ENCODE results near the gene TMA16. TPM values are rescaled to one million over a fixed set of nuclear protein-coding genes. Genes with fewer than 3 reads are reported as not detected.
"Not testable (repeated sequence)": the region's sequence is repeated elsewhere in the genome, so short reads cannot be mapped to it uniquely, and the experiment has no call there.

TMA16 gene
- total RNA-seq, 1 experiment from 2014 or later = 41.0 TPM

DNA sequence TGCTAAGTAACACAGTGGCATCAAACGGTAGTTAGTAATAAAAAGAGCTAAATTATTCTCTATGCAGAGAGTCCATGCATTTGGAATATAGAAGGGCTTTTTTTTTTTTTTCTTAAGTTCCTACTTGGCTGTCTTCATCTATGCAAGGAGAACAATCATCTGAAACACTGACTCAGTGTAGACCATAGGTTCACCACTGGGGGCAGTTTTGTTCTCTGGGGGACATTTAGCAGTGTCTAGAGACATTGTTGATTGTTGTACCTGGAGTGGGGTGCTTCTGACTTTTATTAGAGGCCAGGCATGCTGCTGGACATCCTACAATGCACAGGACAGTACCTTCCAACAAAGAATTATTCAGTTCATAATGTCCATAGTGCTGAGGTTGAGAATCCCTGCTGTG, 41.2 kb downstream of the TMA16 start:
- no peak overlapping the region for H3K4me3 ChIP-seq
- no peak overlapping the region for H3K27ac ChIP-seq
- no peaks in the 10 kb centered on the region for H3K9me3 ChIP-seq (replicated peaks)
- H3K36me3 ChIP-seq = no peaks in the 10 kb centered on the region
- no peak for DNase-seq (ENCODE audit: low read depth in 1 of 2, low spot score in 2 of 2)
- peaks cover 3% of the 10 kb centered on the region for H3K4me1 ChIP-seq (replicated peaks)
- H3K27me3 ChIP-seq (replicated peaks) = no peaks in the 10 kb centered on the region

DNA sequence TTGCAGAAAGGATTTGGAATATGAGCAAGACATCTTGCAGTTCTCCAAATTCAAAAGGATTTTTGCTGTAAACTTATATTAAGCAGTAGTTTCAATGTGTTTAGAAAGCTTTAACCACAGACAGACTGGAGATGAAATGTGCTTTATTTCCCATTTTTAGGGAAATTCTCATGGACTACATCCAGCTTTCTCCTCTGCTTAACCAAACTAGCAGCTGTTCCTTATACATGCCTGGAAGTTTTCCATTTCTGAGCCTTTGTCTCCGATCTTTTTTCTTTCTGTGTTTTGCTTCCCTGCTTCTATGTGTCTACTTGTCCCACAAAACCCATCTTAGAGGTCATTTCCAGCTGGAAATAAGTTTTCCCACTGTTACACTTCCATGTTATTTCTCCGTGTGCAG, 41.6 kb downstream of the TMA16 start:
- Histone ChIP-seq H3K27me3 (replicated peaks) (no peaks in the 10 kb centered on the region), H3K4me3 (no peak overlapping the region), H3K9me3 (replicated peaks) (no peaks in the 10 kb centered on the region), H3K27ac (no peak overlapping the region), H3K36me3 (no peaks in the 10 kb centered on the region), H3K4me1 (replicated peaks) (peaks cover 7% of the 10 kb centered on the region)
- no peak for DNase-seq (ENCODE audit: low read depth in 1 of 2, low spot score in 2 of 2)

DNA sequence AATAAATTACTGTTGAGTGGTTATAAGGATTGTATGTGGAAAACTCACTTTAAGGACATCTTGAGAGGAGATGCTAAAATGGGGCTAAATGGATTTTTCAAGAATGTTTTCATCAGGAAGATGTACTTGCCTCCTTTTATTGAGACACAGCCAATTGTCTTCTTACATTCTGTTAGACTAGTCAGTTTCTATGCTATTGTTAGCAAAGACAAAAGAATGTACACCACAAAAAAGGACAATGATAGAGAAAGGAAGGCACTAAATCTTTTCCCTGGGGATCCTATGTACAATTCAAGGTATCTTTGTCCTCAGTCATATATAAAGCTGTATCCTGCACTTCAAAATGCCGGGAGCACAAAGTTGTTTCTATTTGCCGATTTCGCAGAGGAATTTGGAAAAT, 42.6 kb downstream of the TMA16 start:
- no peak for DNase-seq (ENCODE audit: low read depth in 1 of 2, low spot score in 2 of 2)
- Histone ChIP-seq H3K36me3 (no peaks in the 10 kb centered on the region), H3K27ac (no peak overlapping the region), H3K4me3 (no peak overlapping the region), H3K27me3 (replicated peaks) (no peaks in the 10 kb centered on the region), H3K4me1 (replicated peaks) (peaks cover 18% of the 10 kb centered on the region), H3K9me3 (replicated peaks) (no peaks in the 10 kb centered on the region)

DNA sequence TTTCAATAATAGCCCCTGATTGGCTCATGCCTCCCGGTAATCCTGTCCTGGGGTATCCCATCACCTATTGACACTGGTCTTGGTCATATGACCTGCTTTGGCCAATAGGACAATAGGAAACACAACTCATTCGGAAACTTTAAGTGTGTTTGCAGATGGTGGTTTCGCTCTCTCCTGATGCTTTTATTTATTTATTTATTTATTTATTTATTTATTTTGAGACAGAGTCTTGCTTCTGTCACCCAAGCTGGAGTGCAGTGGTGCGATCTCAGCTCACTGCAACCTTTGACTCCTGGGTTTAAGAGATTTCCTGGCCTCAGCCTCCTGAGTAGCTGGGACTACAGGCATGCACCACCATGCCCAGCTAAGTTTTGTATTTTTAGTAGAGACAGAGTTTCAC, 44.3 kb downstream of the TMA16 start:
- H3K36me3 ChIP-seq; H3K27me3 ChIP-seq (replicated peaks); H3K4me3 ChIP-seq; H3K27ac ChIP-seq; DNase-seq (ENCODE audit: low read depth in 1 of 2, low spot score in 2 of 2); H3K9me3 ChIP-seq (replicated peaks): not testable (repeated sequence)
- H3K4me1 ChIP-seq (replicated peaks) = peaks cover 24% of the 10 kb centered on the region

DNA sequence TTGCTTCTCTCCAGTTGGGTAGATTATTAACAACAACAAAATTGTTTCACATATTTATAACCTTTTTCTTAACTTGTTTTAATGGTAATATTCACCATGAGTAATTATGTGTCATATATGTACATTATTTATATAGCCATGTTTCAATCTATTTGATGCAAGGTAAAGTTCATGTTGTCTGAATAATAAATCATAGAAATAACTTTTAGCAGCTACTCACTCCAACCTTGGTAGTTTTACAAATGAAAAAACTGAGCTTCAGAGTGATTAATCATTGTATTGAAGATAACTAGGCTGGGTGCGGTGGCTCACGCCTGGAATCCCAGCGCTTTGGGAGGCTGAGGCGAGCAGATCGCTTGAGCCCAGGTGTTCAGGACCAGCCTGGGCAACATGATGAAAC, 46.0 kb downstream of the TMA16 start:
- Histone ChIP-seq H3K4me3 (no peak overlapping the region), H3K4me1 (replicated peaks) (peaks cover 24% of the 10 kb centered on the region), H3K9me3 (replicated peaks) (no peaks in the 10 kb centered on the region), H3K27ac (no peak overlapping the region), H3K36me3 (no peaks in the 10 kb centered on the region), H3K27me3 (replicated peaks) (no peaks in the 10 kb centered on the region)
- no peak for DNase-seq (ENCODE audit: low read depth in 1 of 2, low spot score in 2 of 2)

DNA sequence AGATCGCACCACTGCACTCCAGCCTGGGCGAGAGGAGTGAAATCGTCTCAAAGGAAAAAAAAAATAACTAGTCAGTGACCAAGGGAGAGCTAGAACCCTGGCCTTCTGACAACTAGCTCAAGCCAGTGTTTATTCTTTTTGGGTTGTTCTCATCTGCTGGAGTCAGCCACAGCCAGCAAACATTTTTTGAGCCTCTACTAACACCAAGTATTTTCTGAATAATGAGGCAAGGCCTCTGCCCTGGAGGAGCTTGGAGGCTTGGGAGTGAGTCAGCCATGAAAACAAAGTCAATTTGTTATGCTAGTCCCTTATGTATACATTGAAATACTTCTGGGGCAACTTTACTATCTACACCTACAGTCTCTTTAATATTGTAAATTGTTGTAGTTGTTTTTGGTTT, 46.5 kb downstream of the TMA16 start:
- H3K27ac ChIP-seq = no peak overlapping the region

DNA sequence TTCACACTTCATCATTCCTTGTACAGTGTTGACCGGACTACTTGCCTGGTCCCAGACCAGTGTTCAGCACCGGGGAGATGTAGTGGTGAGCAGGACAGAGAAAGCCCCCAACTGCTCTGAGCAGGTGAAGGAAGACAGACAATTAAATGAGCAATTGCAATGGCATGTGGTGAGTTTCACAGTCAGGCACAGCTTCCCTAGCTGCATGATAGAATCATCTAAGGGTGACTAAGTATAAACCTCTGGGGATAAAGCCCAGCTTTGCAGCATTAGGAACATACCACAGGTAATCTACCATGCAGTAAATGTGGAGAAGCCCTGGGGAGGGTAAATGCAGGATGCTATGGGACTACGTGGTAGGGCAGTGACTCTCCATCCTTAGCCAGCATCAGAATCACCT, 47.8 kb downstream of the TMA16 start:
- H3K27me3 ChIP-seq (replicated peaks) = no peaks in the 10 kb centered on the region
- no peaks in the 10 kb centered on the region for H3K9me3 ChIP-seq (replicated peaks)
- DNase-seq (ENCODE audit: low read depth in 1 of 2, low spot score in 2 of 2) = peak; percentile 24 to 42
- H3K27ac ChIP-seq = no peak overlapping the region
- no peaks in the 10 kb centered on the region for H3K36me3 ChIP-seq
- peaks cover 24% of the 10 kb centered on the region for H3K4me1 ChIP-seq (replicated peaks)
- H3K4me3 ChIP-seq = no peak overlapping the region

More for the DNA sequence above, 46.5 kb downstream of the TMA16 start:
- Histone ChIP-seq H3K9me3 (replicated peaks) (no peaks in the 10 kb centered on the region), H3K36me3 (no peaks in the 10 kb centered on the region), H3K27me3 (replicated peaks) (no peaks in the 10 kb centered on the region), H3K4me3 (no peak overlapping the region), H3K4me1 (replicated peaks) (peaks cover 24% of the 10 kb centered on the region)
- peak; percentile 72 to 74 for DNase-seq (ENCODE audit: low read depth in 1 of 2, low spot score in 2 of 2)

DNA sequence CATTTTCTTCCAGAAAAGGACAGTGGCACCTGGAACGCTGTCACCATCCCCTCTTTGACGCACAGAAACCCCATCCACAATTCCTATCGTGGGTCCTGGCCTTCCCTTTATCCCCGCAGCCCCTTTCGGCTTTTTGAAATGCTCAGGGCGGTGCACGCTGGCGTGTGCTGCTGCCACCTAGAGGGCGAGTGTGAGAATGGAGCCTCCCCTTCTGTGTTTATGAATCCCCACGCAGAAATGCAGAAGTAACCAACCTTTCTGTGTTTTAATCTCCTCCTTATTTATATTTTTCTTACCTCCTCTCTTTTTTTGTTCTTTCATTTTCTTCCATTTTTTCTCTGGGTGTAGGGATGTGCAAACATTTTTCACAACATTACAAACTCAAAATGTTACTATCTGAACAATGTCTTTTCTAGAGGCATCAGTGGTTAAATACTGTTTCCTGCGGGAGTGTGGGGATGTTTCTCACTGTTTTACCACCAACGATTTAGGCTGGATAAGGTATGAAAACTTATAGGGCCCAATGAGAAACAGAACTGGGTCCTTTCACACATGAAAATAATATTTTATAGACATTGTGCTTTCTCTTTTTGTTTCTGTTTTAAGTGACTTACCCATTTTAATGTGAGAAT, 50.0 kb downstream of the TMA16 start:
- no peak overlapping the region for H3K4me3 ChIP-seq
- H3K9me3 ChIP-seq (replicated peaks) = no peaks in the 10 kb centered on the region
- peak; percentile 45 to 59 for DNase-seq (ENCODE audit: low read depth in 1 of 2, low spot score in 2 of 2)
- peaks cover 24% of the 10 kb centered on the region for H3K4me1 ChIP-seq (replicated peaks)
- H3K36me3 ChIP-seq = no peaks in the 10 kb centered on the region
- H3K27me3 ChIP-seq (replicated peaks) = no peaks in the 10 kb centered on the region
- no peak overlapping the region for H3K27ac ChIP-seq

DNA sequence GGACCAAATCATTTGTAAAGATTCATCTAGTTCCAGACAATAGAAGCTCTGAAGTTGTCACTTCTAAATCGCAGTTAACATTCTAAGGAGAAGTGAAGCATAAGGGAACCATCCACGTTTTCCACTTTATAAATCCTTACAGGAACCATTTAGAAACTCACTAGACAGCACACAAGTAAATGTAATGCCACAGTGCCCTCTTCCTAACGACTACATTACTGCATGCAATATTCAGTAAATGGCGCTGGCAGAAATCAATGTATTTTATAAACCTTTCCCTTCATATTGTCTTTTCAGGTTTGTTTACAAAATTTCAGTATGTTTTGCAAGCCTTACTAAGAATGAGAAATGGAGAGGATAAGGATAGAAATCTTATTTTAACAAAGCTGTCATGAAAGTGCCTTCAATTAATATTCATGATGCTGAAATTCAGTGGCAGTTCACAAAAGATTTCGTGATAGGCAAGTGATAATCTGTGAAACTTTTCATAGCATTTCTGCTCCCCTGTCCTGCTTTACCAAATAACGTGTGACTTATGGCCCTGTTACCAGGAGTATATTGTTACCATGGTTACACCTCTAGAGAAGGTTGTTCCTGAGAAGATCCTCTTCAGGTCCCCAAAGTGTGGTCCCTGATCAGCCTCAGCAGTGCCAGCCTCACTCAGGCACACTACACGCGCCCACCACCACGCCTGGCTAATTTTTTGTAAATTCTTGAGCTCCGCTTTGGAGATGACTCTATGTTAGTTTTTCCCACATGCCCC, 54.2 kb downstream of the TMA16 start:
- H3K27me3 ChIP-seq (replicated peaks) = no peaks in the 10 kb centered on the region; the same call in 1 of the 2 replicates
- no peak overlapping the region for H3K4me3 ChIP-seq
- H3K27ac ChIP-seq = no peak overlapping the region
- H3K4me1 ChIP-seq (replicated peaks) = no peaks in the 10 kb centered on the region; the same call in 1 of the 2 replicates
- no peaks in the 10 kb centered on the region for H3K9me3 ChIP-seq (replicated peaks)
- H3K36me3 ChIP-seq = no peaks in the 10 kb centered on the region
- peak in 1 of 2 experiments; percentile 38 for DNase-seq (ENCODE audit: low read depth in 1 of 2, low spot score in 2 of 2)

DNA sequence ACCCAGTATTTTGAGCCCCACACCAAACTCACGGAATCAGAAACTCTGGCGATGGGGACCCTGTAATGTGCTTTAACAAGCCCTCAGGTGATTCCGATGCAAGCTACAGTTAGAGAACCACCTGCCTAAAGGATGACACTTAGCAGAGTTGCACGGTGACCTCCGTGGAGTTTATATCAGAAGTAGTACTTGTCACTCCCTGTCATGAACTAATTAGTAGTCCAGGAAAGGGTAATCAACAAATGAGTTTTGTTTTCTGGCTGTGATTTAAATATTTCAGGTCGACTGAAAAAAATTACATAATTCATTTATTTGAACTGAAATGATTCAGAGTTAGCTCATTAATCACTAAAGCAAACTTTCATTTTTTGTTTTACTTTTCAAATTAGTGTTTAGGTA, 56.4 kb downstream of the TMA16 start:
- no peak overlapping the region for H3K27ac ChIP-seq
- DNase-seq (ENCODE audit: low read depth in 1 of 2, low spot score in 2 of 2) = no peak
- no peak overlapping the region for H3K4me3 ChIP-seq

DNA sequence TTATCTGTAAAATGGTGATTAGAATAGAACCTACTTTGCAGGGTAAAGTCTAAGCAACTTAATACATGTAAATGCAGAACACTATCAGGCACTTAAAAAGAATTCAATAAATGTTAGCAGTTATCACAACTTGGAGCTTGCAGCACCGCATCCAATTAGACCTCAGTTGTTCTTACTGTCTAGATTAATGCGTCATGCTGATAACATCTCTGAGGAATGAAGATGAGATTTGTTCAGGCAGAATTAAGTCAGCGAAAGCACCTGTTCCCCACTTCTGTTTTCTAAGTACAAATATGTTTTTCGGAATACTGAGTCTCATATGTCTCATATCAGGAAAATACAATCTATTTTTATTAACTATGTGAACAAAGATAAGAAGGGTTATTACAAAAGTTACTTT, 58.7 kb downstream of the TMA16 start:
- Histone ChIP-seq H3K27me3 (replicated peaks) (no peaks in the 10 kb centered on the region; the same call in 1 of the 2 replicates), H3K36me3 (no peaks in the 10 kb centered on the region), H3K4me1 (replicated peaks) (no peaks in the 10 kb centered on the region), H3K4me3 (no peak overlapping the region), H3K27ac (no peak overlapping the region), H3K9me3 (replicated peaks) (no peaks in the 10 kb centered on the region)
- no peak for DNase-seq (ENCODE audit: low read depth in 1 of 2, low spot score in 2 of 2)

More for the DNA sequence above, 56.4 kb downstream of the TMA16 start:
- Histone ChIP-seq H3K36me3 (no peaks in the 10 kb centered on the region), H3K4me1 (replicated peaks) (no peaks in the 10 kb centered on the region), H3K9me3 (replicated peaks) (no peaks in the 10 kb centered on the region), H3K27me3 (replicated peaks) (no peaks in the 10 kb centered on the region; the same call in 1 of the 2 replicates)

DNA sequence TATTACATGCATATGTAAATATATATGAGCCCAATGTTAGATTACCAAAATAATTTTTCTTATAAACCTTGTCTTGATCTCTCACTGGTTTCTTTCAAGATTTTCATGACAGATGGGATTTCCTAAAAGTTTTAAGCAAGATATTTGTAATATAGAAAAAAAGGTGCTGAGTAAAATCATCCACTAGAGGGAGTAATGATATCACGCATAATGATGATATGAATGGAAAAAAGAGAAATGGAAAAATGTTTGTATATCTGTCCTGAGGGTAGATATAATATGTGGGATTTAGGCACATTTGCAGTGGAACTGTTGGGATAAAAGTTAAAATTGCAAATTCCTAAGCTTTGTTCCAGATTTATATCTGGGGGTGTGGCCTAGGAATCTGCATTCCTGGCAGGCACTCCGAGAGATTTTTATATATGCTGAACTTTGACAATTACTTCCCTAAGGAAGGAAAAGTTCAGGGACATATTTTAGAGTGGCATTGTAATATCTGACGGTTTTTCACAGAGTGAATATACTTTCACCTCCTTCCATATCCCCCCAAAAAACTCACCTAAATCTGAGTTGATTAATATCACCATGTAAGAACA, 60.5 kb downstream of the TMA16 start:
- no peaks in the 10 kb centered on the region for H3K36me3 ChIP-seq
- no peaks in the 10 kb centered on the region for H3K9me3 ChIP-seq (replicated peaks)
- no peak overlapping the region for H3K27ac ChIP-seq
- H3K4me3 ChIP-seq = no peak overlapping the region
- no peaks in the 10 kb centered on the region for H3K4me1 ChIP-seq (replicated peaks)
- DNase-seq (ENCODE audit: low read depth in 1 of 2, low spot score in 2 of 2) = peak in 1 of 2 experiments; percentile 10
- H3K27me3 ChIP-seq (replicated peaks) = no peaks in the 10 kb centered on the region; the same call in 1 of the 2 replicates

DNA sequence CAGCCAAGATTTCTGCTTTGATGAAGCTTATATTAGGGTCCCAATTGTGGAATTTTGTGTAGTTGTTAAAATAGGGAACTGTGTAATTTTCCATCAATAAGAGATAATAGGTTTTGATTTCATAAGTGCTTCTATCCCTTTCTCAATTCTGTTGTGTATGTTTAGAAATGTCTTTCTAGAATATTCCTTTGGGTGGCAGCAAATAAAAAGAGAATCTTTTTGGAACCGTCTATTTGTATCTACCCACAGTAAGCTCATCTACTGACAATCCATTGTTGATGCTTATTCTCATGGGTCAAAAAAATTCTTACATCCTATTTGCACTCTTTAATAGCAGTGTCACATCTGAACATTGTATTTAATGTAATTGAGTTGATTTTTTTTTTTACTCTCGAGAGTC, 61.7 kb downstream of the TMA16 start:
- DNase-seq (ENCODE audit: low read depth in 1 of 2, low spot score in 2 of 2) = no peak
- Histone ChIP-seq H3K36me3 (no peaks in the 10 kb centered on the region), H3K27me3 (replicated peaks) (no peaks in the 10 kb centered on the region; the same call in 1 of the 2 replicates), H3K27ac (no peak overlapping the region), H3K4me3 (no peak overlapping the region), H3K9me3 (replicated peaks) (no peaks in the 10 kb centered on the region), H3K4me1 (replicated peaks) (no peaks in the 10 kb centered on the region)

Data from SJSA1 (cell line).